Adipocyte (in vitro differentiated cells): Measurements from ENCODE around the gene KCP.

Experiments used
- DNase-seq: peaks from one replicate; pipeline ENCODE4 v3.0.0-alpha.2; 2015; ENCODE audit warnings: low read depth
- H3K27me3 ChIP-seq: replicated peaks from 2 replicates; pipeline ENCODE4 v1.7.0; 2013; ENCODE audit warnings: mild to moderate bottlenecking, low read length, moderate library complexity; ENCODE audit not compliant: control insufficient read depth, insufficient read depth
- H3K36me3 ChIP-seq: 2 replicates; pipeline ENCODE4 v1.7.0; 2013; ENCODE audit warnings: low read length, mild to moderate bottlenecking, moderate library complexity; ENCODE audit not compliant: control insufficient read depth, insufficient read depth, severe bottlenecking
- H3K4me1 ChIP-seq: 2 replicates; pipeline ENCODE4 v1.7.0; 2013; ENCODE audit warnings: mild to moderate bottlenecking, low read length, moderate library complexity; ENCODE audit not compliant: control insufficient read depth, insufficient read depth
- H3K4me3 ChIP-seq: 2 replicates; pipeline ENCODE4 v1.7.0; 2013; ENCODE audit warnings: mild to moderate bottlenecking, low read length, moderate library complexity
- H3K9ac ChIP-seq: 2 replicates; pipeline ENCODE4 v1.7.0; 2013; ENCODE audit warnings: mild to moderate bottlenecking, low read length, moderate library complexity
- H3K9me3 ChIP-seq: 2 replicates; pipeline ENCODE4 v1.7.0; 2013; ENCODE audit warnings: mild to moderate bottlenecking, low read length, moderate library complexity; ENCODE audit not compliant: control insufficient read depth

Gene KCP

GRCh38 chr7:128879461-128879938 is 31.0 kb downstream of the KCP start:
- Histone ChIP-seq H3K4me1 (no peaks in the 10 kb centered on the region), H3K4me3 (no peak overlapping the region), H3K36me3 (no peaks in the 10 kb centered on the region), H3K9me3 (no peaks in the 10 kb centered on the region), H3K9ac (no peak overlapping the region), H3K27me3 (peaks cover 10% of the 10 kb centered on the region)
- no peak for DNase-seq

GRCh38 chr7:128878226-128879105 is 32.0 kb downstream of the KCP start:
- H3K4me3 ChIP-seq, result no peak overlapping the region
- H3K9me3 ChIP-seq, result no peaks in the 10 kb centered on the region
- H3K4me1 ChIP-seq, result no peaks in the 10 kb centered on the region
- DNase-seq, result no peak
- H3K36me3 ChIP-seq, result no peaks in the 10 kb centered on the region
- peaks cover 10% of the 10 kb centered on the region for H3K27me3 ChIP-seq
- no peak overlapping the region for H3K9ac ChIP-seq

GRCh38 chr7:128877756-128878120 is 32.8 kb downstream of the KCP start:
- no peaks in the 10 kb centered on the region for H3K36me3 ChIP-seq
- H3K4me3 ChIP-seq, result no peak overlapping the region
- H3K27me3 ChIP-seq, result peaks cover 10% of the 10 kb centered on the region
- H3K4me1 ChIP-seq, result no peaks in the 10 kb centered on the region
- no peak overlapping the region for H3K9ac ChIP-seq
- no peaks in the 10 kb centered on the region for H3K9me3 ChIP-seq
- DNase-seq, result no peak

- Histone ChIP-seq H3K9ac (no peak overlapping the region), H3K27me3 (peaks cover 10% of the 10 kb centered on the region), H3K36me3 (no peaks in the 10 kb centered on the region), H3K4me3 (no peak overlapping the region), H3K4me1 (no peaks in the 10 kb centered on the region), H3K9me3 (no peaks in the 10 kb centered on the region)
- no peak for DNase-seq
Measured at GRCh38 chr7:128876978-128877755, 33.3 kb downstream of the KCP start.

- Histone ChIP-seq H3K4me1 (no peaks in the 10 kb centered on the region), H3K9ac (no peak overlapping the region), H3K36me3 (no peaks in the 10 kb centered on the region), H3K27me3 (peaks cover 10% of the 10 kb centered on the region), H3K9me3 (no peaks in the 10 kb centered on the region), H3K4me3 (no peak overlapping the region)
- no peak for DNase-seq
Measured at GRCh38 chr7:128876586-128876977, 33.9 kb downstream of the KCP start.

DNA sequence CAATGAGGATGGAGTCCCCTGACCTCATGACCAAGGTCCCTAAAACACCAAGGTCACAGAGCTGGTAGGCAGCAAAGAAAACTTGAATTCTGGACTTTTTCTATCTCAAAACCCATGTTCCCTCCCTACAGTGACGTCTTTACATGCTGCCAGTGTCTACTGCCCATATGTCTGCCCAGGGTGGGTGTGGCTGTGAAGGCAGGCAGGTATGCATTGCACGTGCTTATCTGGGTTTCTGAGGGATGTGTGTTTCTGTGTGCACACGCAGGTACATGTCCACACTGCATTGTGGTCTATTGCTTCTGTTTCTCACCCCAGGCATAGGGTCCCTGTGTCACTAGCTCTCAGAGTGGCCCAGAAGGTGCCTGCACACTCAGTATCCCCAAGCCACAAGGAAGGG is 34.4 kb downstream of the KCP start:
- Histone ChIP-seq H3K27me3 (peaks cover 8% of the 10 kb centered on the region), H3K4me3 (no peak overlapping the region), H3K9me3 (no peaks in the 10 kb centered on the region), H3K9ac (no peak overlapping the region), H3K4me1 (no peaks in the 10 kb centered on the region), H3K36me3 (no peaks in the 10 kb centered on the region)
- DNase-seq, result no peak

- no peaks in the 10 kb centered on the region for H3K36me3 ChIP-seq
- DNase-seq, result no peak
- no peak overlapping the region for H3K4me3 ChIP-seq
- H3K27me3 ChIP-seq, result peaks cover 5% of the 10 kb centered on the region
- H3K9me3 ChIP-seq, result no peaks in the 10 kb centered on the region
- no peak overlapping the region for H3K9ac ChIP-seq
- H3K4me1 ChIP-seq, result no peaks in the 10 kb centered on the region
Measured at GRCh38 chr7:128875523-128875948, 35.0 kb downstream of the KCP start.

GRCh38 chr7:128874140-128875031 is 36.1 kb downstream of the KCP start:
- Histone ChIP-seq H3K36me3 (no peaks in the 10 kb centered on the region), H3K9me3 (no peaks in the 10 kb centered on the region), H3K4me3 (no peak overlapping the region), H3K27me3 (no peaks in the 10 kb centered on the region), H3K4me1 (no peaks in the 10 kb centered on the region), H3K9ac (no peak overlapping the region)
- no peak for DNase-seq

- no peaks in the 10 kb centered on the region for H3K36me3 ChIP-seq
- no peaks in the 10 kb centered on the region for H3K27me3 ChIP-seq
- H3K4me3 ChIP-seq, result no peak overlapping the region
- DNase-seq, result no peak
- no peaks in the 10 kb centered on the region for H3K9me3 ChIP-seq
- H3K4me1 ChIP-seq, result peaks cover 11% of the 10 kb centered on the region
- H3K9ac ChIP-seq, result no peak overlapping the region
Measured at GRCh38 chr7:128873234-128873633, 37.3 kb downstream of the KCP start.

- Histone ChIP-seq H3K36me3 (no peaks in the 10 kb centered on the region), H3K27me3 (no peaks in the 10 kb centered on the region), H3K4me1 (peaks cover 11% of the 10 kb centered on the region), H3K4me3 (no peak overlapping the region), H3K9me3 (no peaks in the 10 kb centered on the region), H3K9ac (no peak overlapping the region)
- DNase-seq, result no peak
Measured at GRCh38 chr7:128872394-128872824, 38.1 kb downstream of the KCP start.

DNA sequence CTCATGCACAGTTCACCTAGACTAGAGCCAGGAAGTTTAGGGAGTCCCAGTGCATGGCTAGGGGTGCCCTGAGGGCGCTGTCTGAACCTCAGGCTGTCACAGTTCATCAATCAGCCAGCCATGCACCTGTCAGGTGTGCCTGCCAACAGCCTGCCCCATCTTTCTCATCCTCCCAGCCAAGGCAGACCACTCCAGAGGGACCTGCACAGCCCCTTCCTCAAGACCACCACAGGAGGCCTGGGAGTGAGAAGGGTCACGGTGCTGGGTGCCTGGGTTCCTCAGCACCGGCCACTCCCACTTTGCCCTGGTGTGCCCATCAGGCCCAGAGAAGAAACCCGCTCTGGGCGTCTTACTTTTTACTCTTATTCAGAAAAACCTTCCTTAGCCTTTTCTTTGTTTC is 39.5 kb downstream of the KCP start:
- Histone ChIP-seq H3K9ac (no peak overlapping the region), H3K4me1 (peaks cover 11% of the 10 kb centered on the region), H3K27me3 (no peaks in the 10 kb centered on the region), H3K4me3 (no peak overlapping the region), H3K36me3 (peaks cover 3% of the 10 kb centered on the region), H3K9me3 (no peaks in the 10 kb centered on the region)
- no peak for DNase-seq
